Renal pelvis (tissue), 4 donors: ENCODE measurements around the gene VDR. TPM values are rescaled to one million over a fixed set of nuclear protein-coding genes. Genes with fewer than 3 reads are reported as not detected.

Experiments used
- DNase-seq: peaks from one replicate; pipeline ENCODE4 v3.0.0-alpha.2; 2013
- polyA plus RNA-seq, 3 donors: library from polyadenylated mRNA; unstranded; fragments of 120-200 nt; gene quantifications; one replicate each; pipeline ENCODE4 v1.2.1, GENCODE V29; 2013; ENCODE audit not compliant: insufficient read length in 3 of 3

VDR gene
- polyA plus RNA-seq, 3 donors, result 3.0 to 4.1 (median 3.7) TPM

GRCh38 chr12:47832263-47832933 lies 72.4 kb downstream of the VDR start:
- no peak for DNase-seq

DNA sequence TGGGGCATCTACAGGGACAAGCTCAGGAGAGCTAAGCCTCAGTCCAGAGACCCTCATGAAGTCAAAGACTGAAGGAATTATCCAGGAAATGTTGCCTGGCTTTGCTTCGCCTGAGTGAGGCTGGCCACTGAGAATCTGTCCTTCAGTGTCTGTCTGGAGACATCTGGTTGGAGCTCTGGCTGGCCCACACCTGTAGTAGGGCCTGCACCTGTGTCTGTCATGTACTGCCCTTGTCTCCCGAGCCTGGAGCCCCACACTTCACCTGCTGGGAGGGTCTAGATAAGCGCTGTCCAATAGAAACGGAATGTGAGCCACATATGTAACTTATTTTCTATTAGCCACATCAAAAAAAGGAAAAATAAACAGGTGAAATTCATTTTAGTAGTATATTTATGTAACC lies 75.2 kb downstream of the VDR start:
- no peak for DNase-seq

- DNase-seq, result no peak
Measured at GRCh38 chr12:47828976-47829482, 75.8 kb downstream of the VDR start.

- DNase-seq, result no peak
Measured at GRCh38 chr12:47828008-47828975, 76.5 kb downstream of the VDR start.

- DNase-seq, result no peak
Measured at GRCh38 chr12:47825173-47825639, 79.6 kb downstream of the VDR start.

- no peak for DNase-seq
Measured at GRCh38 chr12:47824635-47825034, 80.2 kb downstream of the VDR start.

DNA sequence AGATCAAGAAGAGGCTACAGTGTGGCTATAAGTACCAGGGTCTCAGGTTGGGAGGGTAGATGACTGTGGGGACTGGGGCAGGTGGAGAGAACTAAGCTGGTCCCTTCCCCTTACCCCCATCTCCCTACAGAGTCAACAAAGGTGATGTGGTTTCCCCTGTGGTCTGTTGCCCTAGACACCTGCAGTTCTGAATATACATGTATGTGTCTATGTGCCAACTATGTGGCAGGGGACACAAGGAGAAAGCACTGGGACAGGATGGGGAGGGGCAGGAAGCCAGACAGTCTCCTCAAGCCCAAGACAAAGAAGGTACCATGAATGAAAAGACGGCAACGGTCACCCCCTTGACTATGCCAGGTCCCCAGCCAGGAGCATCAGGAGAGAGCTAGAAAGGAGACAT lies 80.6 kb downstream of the VDR start:
- no peak for DNase-seq

DNA sequence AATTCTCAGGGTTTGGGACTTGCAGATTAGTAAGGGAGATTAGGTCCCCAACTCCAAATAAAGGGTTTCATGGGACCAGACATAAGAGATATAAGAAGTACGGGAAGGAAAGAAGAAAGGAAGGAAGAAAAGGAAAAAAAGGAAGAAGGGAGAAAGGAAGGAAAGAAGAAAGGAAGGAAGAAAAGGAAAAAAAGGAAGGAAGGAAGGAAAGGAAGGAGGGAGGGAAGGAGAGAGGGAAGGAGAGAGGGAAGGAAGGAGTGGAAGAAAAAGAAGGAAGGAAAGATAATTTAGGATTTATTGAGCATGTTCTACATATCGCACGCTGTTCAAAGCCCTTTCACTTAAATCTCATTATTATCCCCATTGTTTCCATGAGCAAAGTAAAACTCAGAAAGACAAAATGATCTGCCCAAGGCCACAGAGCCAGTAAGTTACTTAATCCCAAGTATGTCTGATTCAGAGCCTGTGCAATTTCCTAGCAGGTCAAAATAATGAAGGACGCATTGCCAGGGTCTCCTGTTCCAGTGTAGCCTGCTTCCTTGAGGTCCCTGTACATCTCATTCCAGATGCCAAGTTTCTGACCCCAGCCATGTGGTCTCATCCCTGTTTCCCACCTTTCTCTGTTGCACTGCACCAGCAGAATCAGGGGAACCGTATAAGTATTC lies 81.2 kb downstream of the VDR start:
- no peak for DNase-seq

- DNase-seq, result no peak
Measured at GRCh38 chr12:47822863-47823262, 81.9 kb downstream of the VDR start.

DNA sequence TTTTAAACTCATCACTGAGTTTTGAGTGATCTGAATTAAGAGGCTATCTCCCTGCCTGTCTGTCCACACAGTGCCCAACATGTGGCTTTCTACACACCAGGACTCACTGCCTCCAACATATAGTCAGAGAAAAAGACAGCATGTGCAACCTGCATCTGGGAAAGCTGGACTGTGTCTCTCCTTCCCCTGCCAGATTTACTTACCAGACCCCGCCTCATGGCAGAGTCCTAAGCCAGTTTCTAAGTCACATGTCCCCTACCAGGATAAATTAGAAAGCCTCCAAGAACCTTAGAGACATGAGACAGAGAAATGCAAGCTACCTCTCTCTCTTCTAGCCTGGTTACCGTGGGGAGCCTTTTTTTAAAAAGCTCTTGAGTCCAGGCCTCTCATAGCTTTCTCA lies 82.4 kb downstream of the VDR start:
- DNase-seq, result no peak

DNA sequence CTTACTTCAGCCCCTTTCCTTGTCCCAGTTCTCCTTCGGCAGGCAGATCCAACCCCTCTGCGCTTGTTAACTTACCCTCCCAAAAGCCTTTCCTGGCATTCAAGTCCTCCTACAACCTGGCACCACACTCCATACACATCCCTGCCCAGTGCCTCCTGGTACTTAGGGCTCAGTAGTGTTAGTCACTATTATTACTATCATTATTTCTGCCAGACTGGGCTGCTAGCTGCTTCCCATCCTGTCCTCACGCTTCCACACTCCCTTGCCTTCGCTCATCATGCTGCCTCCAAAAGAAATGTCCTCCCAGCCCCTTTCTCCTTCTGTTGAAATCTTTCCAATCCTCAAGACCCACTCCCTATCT lies 83.5 kb downstream of the VDR start:
- no peak for DNase-seq

GRCh38 chr12:47820631-47821345 lies 84.0 kb downstream of the VDR start:
- DNase-seq, result peak; percentile 94

DNA sequence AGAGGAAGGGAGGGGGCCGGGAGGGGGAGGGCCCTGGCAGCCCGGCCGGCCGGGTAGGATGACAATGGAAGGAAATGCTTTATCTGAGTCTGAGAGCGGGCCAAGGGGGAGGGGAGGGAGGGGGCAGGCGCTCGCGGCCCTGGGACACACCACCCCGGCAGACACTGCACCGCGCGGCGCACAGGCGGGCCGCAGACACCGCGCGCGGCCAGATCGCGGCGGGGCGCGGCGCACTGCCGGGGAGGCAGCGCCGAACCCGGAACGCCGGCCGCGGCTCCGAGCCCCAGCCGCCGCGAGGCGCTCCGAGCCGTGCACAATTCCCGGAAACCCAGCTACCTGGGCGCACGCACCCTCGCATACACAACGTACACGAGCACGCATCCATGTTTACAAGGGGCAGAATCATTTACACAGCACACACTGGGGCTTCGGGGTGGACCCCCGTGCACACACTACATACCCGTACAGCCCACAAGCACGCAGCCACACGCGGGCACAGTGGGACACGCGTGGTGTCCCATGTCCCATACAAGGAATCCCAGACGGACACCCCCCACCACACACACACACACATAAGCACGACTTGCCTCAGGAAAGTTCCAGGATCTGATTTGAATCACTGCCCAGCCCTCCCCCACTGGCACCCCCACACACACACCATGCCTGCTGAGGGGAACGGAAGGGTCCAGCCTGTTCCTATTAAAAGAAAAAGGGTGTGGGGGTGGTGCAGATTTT lies 84.7 kb downstream of the VDR start, which contains the start of gene HDAC7:
Gene HDAC7 (minus strand): TSS at position 8 of the 735 bp plus-strand sequence. CDS start 118 bp downstream, outside the sequence.
- peak; percentile 83 for DNase-seq

GRCh38 chr12:47819138-47819895 lies 85.5 kb downstream of the VDR start:
- DNase-seq, result no peak

- DNase-seq, result no peak
Measured at GRCh38 chr12:47818467-47819137, 86.2 kb downstream of the VDR start.

DNA sequence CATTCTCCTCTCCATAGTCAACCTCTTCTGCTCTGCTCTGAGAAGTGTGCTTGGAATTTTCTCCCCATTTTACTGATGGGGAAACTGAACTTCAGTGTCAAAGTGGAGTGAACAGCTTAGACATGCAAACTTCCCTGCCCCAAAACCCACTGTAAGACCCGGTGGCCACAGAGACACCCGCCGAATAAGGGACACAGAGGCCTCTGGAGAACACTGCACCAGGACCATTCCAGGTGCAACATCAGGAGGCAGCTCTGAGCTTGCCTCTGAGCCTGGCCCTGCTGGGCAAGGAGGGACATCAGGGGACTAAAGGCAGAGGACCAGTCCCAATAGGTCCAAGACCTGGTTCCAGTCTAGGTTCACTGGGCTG lies 86.8 kb downstream of the VDR start:
- DNase-seq, result no peak

- no peak for DNase-seq
Measured at GRCh38 chr12:47817272-47818006, 87.4 kb downstream of the VDR start.

GRCh38 chr12:47816403-47817271 lies 88.2 kb downstream of the VDR start:
- no peak for DNase-seq
